Putamen (tissue), 1 donor: ENCODE data around the gene ROBO1.
"Not testable (repeated sequence)": the region's sequence is repeated elsewhere in the genome, so short reads cannot be mapped to it uniquely, and the experiment has no call there.

ENCODE experiments used
- DNase-seq: peaks from one replicate; pipeline ENCODE4 v3.0.0-alpha.2; 2016; ENCODE audit warnings: low spot score

Gene ROBO1

DNA sequence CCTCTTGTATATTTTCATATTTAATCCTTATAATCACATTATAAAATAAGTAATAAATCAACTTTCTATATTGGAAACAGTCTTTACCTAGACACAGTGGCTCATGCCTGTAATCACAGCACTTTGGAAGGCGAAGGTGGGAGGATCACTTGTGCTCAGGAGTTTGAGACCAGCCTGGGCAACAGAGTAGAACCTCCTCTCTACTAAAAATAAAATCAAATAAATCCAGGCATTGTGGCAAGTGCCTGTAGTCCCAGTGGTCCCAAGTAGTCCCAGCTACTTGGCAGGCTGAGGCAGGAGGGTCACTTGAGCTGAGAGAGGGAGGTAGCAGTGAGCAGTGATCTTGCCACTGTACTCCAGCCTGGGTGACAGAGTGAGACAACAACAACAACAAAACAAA, 975.1 kb downstream of the ROBO1 start:
- no peak for DNase-seq

DNA sequence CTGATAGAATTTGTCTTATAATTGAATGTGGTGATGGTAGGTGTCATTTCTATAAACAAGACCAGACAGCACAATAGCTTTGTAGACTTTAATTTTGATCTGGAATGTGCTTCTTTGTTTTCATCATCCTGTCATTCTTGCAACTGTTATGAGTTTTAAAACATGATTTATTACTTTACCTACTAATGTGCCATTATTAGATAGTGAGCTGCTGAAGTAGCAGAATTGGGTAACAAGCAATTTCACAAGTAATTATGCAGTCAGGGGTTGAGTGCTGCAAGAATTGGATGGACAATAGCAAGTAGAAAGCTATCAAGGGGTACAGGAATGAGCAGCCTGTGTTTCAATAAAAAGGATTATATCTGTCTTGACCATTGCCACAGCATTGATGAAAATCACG, 975.6 kb downstream of the ROBO1 start:
- DNase-seq: no peak

DNA sequence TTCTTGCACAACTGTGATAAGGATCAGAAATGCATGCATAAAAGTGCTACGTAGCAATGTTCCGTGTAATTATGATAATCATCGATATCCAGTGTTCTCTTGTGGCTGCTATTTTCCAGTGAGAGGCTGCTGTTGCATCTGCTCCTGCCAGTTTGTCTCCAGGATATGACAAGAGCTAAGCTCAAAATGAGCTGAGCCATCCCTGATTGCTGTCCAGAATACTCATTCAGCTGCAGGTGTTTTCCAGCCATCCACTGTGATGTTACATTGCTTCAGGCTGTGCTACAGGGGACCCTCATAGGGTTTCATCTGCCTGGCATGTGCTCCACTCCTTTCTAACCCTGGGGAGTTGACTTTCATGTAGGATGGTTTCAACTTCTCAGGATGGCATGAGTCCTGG, 976.0 kb downstream of the ROBO1 start:
- no peak for DNase-seq

DNA sequence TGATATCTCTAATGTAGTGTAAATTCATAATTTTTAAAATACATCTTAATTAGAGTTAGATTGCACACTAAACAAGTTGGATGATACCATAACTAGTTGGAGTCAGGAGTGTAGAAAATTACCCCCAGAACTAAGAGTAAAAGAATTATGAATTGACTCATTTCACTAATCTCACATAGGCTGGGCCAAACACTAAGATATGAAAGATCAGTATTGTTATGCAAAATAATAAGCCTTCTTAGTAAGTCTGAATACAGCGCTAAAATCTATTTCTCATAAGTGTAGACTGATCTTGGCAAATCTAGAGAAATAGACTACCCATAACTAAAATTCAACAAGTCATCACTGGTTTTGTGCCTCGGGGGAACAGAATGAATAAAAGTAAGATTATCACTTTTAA, 979.0 kb downstream of the ROBO1 start:
- DNase-seq: no peak

DNA sequence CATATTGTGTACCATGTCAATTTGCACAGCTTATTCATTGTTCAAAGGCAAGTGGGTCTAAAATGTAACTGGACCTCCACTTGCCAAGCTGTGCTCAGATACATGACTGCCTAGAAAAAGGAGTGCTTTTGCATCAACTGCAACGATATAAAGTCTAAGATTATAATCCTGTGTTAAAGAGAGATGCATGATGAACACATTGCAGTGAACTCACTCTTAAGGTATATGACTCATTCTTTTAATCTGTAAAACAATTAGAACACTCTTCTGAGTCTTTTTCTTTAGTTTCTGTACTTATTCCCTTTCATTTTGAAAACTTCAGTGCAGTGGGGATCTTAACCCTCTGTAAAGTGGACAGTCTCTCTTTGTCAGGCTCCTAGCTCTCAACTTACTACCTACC, 982.8 kb downstream of the ROBO1 start:
- no peak for DNase-seq

DNA sequence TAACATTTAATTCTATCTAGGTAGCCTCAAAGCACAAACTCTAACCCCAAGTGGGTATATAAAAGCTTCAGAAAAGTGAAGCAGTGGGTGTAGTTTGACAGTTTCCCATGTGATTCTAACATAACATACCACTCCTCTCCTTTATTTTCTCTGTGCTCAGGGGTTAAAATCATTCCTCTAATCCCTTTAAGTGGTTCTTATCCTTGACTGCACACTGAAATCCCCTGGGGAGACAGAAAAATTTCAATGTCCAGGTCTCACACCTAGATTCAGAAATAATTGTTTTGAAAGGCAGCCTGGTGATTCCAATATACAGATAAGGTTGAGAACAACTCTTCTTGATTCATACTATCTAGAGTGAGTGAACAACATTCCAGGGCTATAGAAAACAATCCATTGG, 986.4 kb downstream of the ROBO1 start:
- no peak for DNase-seq

DNA sequence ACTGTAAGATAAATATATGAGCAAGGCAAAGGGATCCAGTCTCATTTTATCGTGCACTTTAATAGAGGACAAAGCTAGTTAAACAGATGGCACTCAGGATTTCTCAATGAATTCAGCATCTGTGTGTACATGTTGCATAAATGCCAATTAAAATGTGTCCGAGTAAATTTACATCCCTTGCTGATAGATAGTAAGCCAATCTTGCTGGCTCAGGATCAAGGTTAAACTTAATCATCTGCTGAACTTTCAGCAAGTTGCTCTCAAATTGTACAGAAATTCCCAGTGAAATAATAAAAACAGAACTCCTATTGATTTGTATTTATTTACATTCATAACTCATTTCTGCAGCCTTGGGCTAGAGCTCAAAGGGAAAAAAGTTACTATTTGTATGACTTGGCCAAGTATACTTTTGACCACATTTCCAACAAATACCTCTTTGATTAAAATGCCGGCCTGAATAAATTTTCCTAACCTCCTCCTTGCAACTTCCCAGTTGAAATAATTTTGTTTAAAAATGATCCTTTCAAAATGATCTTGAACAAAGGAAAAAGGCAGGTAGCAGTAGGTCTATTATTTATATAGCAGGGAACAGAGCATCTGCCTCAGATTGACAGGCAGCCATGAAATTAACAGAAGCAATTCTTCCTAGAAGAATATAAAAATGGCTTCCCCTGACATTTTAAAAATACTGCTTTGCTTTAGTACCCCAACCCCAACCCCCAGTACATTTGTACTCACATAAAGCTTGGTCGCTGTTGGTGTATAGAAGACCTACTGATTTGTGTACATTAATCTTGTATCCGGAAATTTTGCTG, 1001.9 kb downstream of the ROBO1 start:
- no peak for DNase-seq

DNA sequence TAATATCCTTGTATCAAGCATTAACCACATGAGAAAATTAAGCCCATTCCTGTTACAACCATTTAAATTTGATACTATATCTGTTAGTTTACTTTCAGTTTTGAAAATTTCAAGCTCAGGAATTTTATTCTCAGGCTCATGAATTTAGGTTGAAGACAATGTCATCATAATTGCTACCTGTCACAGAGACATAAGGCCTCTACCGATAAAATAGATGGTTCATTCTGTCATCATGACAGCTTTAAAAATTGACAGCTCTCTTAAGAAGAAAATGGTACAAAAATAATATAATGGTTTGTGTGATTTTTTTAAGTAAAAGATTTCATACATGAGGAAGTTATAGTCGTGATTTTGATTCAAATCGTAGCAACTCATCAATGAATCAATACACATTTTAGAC, 1003.2 kb downstream of the ROBO1 start:
- DNase-seq: peak; percentile 61

DNA sequence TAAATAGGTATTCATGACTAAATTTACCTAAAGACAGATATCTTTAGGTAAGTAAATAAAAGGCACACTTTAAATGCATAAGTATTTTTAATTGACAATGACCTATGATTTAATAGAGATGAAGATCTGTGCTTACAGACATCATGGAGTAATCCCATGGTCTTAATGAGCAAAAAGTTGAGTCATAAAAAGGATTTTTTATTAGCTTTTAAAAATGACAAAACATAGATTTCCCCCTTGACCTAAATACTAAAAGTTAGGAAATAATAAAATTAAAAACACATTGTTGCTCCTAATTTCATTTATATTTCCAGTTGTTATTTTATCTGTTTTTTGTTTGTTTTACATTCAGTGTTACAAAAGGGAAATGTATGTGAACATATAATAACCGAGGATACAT, 1005.7 kb downstream of the ROBO1 start:
- no peak for DNase-seq

DNA sequence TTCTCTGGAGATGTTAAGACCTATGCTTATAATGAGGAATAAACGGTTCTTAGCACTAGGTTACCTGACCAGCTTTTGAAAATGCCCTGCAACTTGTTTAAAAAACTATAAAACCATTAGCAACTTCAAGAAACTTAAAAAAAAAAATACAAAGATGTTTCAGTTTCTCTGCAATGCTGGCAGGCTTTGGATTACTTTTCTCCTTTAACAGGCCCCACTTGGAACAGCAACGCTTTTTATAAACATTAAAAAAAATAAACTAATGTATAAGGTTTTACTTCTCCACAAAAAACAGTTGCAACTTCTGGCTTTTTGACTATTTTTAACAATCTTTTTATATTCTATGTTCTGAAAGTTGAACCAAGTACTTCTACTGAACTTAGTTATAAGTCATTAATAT, 1006.7 kb downstream of the ROBO1 start:
- DNase-seq: no peak

DNA sequence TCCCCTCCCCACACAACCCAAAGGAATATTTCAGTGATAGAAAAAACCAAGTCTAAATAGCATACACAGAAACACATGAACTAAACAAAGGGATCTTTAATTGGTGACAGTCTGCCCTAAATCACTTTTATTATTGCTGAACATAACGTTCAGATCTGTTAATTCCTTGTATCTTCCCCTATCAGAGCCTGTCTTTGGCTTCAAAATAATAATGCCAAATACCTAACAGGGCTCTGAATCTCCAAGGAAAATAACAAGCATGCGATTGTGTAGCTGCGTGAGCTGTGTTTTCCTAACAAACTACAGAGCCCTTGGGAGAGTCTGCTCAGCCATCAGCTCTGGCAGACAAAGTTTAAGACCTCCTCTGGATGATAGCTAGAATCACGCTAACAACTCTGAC, 1010.1 kb downstream of the ROBO1 start:
- no peak for DNase-seq

DNA sequence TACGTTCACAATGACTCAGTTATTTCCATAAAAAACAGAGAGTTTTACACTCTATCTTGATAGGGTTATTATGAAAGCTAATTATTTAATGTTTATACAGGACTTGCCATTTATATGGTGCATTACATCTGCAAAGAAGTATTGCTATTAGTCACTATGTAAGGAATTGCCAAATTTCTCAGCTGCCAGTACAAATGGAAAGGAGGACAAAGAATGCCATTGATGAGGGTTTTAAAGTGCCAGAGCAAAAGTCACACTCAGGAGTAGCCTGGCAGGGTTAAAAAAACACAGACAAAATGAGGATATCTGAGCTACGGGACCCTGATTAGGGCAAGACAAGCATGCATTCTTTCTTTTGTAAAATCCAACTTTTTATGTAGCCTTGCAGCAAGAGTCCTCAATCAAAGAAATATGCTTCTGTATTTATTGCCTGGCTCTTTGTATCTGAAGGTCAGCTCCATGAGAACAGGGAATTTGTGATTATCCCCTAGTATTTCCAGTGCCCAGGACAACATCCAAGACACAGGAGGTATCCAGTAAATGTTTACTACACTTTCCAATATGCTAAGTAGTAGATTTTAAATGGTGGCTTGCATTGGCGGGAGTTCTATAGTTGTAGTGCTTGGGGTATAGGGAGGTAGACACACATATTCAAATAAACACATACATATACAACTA, 1013.6 kb downstream of the ROBO1 start:
- DNase-seq: peak; percentile 82

DNA sequence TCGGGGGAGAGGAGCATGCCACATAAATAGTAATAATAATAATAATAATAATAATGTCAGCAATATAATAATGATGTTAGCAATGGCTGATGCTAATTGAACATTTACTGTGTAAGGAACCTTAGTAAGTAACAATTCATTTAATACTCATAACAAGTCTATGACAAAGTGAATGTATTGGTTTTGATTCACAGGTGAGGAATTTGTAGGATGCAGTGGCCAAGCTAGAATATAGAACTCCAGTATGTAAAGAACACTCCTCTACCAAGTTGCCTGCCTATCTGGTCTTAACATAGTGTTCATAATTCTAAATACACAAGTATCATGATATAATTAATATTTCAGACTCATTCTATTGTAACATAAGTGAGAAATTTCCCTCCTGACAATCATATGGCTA, 1016.5 kb downstream of the ROBO1 start:
- DNase-seq: no peak

DNA sequence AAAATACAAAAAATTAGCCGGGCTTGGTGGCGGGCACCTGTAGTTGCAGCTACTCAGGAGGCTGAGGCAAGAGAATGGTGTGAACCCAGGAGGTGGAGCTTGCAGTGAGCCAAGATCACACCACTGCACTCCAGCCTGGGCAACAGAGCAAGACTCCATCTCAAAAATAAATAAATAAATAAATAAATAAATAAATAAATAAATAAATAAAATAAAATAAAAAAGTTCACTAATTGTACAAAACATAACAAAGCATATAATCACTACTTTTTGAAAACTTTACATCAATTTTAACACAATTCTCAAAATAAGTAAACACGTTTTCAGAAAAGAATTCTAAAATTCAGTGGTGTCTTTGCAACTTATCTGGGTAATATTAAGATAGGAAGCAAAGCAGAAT, 1017.5 kb downstream of the ROBO1 start:
- DNase-seq: not testable (repeated sequence)

DNA sequence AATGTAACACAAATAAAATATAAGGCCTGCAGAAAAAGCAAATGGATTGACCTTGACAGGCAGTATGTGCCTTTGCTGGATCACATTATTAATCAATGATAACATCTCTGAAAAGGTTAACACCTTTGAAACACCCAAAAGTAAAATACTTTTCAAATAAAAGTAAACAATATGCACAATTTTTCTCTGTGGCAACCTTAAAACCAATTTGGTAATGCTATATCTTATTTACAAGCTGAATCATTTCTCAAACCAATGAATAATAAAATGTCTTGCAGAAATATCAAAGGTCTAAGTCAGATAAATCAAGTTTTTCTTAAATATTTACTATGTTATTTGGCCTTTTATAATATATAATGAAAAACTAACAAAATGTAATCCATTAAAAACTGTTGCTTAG, 1018.7 kb downstream of the ROBO1 start:
- DNase-seq: no peak

DNA sequence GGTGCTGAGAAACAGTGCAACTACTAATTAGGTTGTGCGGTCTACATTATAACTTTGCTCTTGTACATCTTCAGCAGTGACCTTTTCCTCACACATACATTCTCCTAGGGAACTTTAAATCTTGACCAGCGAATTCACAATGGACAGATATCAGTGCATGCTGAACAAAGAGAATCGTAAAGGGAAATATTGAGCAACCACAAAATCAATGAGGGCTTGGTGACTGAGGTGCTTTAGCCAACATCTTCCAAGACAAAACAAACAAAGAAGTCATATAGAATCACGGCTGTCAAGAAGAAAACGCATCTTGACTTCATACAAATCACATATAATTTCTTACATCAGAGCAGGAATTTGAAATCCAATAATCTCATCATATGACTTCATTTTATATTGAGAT, 1022.0 kb downstream of the ROBO1 start:
- DNase-seq: no peak

DNA sequence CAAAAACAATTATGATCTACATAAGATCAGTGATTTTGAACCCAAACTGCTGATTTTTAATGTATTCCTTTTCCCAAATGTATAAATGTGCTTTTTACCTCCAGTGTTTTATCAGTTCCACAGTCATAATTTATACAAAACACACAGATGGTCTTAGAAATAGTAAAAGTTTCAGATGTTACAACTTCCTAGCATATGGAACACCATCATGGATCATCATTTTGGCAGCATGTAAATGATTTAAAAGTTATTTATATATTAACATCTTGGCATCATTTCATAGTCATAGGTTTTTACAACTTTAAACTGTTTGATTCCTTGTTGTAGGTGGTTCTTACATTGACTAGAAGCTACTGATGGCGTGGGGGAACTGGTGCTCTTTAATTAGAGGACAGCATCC, 1025.3 kb downstream of the ROBO1 start:
- DNase-seq: no peak

DNA sequence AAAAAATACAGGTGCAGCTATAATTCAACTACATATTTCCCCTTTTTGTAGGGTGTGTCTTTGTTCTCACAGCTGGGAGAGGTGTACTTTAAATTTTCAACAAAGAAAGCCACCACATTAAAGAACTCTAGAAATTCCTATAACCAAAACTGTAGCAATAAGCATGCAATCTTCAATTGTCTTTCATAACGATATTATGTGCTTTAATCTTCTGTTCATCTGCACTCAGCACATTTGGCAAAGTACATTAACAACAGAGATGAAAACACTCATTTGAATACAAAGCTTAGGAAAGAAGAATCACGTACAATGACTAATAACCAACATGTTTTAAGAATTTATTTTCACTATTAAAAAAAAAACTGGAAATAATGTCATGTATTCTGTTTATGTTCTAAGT, 1025.8 kb downstream of the ROBO1 start:
- no peak for DNase-seq

DNA sequence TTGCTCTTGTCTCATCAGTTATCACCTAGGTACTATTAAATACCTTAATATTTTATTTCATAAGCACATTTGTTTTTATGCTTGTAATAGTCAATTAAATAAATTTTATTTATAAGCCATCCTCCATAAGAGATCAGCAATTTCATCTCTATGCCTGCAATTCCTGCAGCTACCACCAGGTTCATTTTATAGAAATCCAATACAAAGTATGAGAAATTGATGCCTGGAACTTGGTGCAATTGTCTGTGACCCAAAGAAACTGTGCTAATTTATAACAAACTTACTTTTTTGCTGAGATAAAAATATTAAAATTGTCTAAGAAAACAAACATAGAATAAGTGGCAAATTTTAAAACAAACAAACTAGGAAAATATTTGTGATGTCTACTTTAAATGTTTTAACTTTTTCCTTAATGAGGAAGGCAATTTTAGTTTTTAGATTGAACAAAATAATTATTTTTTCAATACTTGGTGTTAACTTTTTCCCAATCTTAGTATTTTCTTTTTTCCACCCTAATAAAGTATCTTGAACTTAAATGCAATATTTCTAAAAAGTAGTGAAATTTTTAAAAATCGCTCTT, 1026.6 kb downstream of the ROBO1 start:
- DNase-seq: no peak

DNA sequence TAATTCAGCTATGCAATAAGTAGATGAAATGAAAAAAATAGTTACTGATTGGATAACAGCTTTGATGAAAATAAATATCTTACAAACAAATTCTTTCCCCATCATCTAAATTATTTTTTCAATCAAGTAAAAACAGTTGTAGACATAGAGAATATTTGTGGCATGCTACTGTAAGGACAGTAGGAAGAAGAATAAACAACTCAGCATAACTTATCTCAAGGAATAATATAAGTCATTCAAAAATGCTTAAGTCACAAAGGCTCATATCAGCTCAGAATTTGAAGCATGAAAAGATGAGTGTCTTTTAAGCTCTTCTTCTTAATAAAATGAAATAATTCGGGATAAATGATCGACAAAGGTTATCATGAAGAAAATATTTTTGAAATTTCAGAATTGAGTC, 1029.0 kb downstream of the ROBO1 start:
- no peak for DNase-seq

DNA sequence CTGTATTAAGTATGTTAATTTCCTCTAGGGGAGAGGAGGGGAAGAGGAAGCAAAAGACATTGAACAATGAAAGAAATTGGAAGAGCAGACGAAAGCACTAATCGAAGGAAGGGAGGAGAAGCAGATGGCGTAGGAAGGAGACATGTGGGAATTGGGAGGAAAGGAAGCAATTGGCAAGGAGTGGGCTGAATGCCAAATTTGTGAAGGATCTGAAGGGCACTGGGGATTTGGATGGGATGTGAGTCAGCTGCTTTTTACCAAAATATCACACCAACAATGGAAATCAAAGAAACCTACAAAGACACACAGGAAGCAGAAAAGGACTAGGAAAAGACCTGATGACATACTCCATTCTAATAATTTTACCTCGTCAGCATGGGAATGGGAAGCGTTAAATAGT, 1029.8 kb downstream of the ROBO1 start:
- no peak for DNase-seq

DNA sequence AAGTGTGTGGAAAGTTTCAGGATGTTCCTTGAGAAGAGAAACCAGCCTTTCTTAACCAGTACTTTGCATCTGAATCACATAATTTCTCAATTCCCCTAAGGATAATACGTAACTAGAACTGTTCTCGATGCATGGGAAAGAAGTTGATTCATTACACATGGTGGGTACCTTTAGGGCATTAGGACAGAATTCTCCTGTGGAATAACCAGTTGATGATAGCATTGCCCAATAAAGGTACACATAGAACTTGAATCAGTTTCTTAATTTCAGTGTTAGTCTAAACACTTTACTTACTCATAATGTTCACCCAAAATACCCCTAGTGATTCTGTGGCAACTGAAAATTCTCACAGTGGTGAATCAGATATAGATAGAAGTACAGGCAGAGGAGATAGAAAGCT, 1030.9 kb downstream of the ROBO1 start:
- no peak for DNase-seq

DNA sequence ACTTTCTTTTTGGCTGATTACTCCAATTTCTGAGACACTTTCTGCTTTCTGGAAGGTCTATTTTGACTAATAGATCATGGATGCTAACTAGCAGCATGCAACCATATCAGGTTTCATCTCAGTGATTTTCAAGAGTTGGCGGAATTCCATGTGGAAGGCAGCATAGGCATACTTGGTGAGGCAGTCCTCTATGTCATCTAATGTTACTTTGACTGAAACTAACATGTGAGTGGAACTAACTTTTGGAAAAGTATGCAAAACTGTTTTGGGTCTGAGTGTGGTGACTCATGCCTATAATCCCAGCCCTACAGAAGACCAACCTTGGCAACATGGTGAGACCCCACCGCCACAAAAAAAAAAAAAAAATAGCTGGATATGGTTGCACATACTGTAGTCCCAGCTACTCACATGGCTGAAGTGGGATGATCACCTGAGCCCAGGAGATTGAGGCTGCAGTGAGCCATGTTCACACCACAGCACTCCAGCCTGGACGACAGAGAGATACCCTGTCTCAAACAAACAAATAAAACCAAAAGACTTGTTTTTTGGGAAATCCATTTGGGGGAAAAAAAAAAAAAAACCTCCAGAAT, 1033.7 kb downstream of the ROBO1 start:
- no peak for DNase-seq
